GM19455 (cell line): ENCODE results near the gene CORO2B.

Experiments
- ATAC-seq: cut with Tn5 transposase; IDR thresholded peaks from one replicate; pipeline ENCODE4 v1.9.1; 2021; ENCODE audit not compliant: unreplicated experiment

CORO2B gene

GRCh38 chr15:68626283-68626682 lies 47.5 kb downstream of the CORO2B start:
- ATAC-seq = no peak

- ATAC-seq = no peak
Observed at GRCh38 chr15:68626739-68627138, 47.9 kb downstream of the CORO2B start.

- ATAC-seq = no peak
Observed at GRCh38 chr15:68627476-68627875, 48.7 kb downstream of the CORO2B start.

- ATAC-seq = no peak
Observed at GRCh38 chr15:68627995-68628394, 49.2 kb downstream of the CORO2B start.

- ATAC-seq = no peak
Observed at GRCh38 chr15:68629519-68630210, 50.9 kb downstream of the CORO2B start.

- ATAC-seq = no peak
Observed at GRCh38 chr15:68630211-68630555, 51.4 kb downstream of the CORO2B start.

GRCh38 chr15:68630836-68631235 lies 52.0 kb downstream of the CORO2B start:
- no peak for ATAC-seq

GRCh38 chr15:68631601-68632051 lies 52.8 kb downstream of the CORO2B start:
- ATAC-seq = no peak

- ATAC-seq = no peak
Observed at GRCh38 chr15:68632101-68632500, 53.3 kb downstream of the CORO2B start.

- no peak for ATAC-seq
Observed at GRCh38 chr15:68633231-68634121, 54.7 kb downstream of the CORO2B start.

- ATAC-seq = no peak
Observed at GRCh38 chr15:68634122-68634482, 55.3 kb downstream of the CORO2B start.

GRCh38 chr15:68634531-68634930 lies 55.7 kb downstream of the CORO2B start:
- no peak for ATAC-seq

- no peak for ATAC-seq
Observed at GRCh38 chr15:68635141-68635540, 56.3 kb downstream of the CORO2B start.

- ATAC-seq = no peak
Observed at GRCh38 chr15:68636256-68636655, 57.5 kb downstream of the CORO2B start.

GRCh38 chr15:68637767-68638404 lies 59.1 kb downstream of the CORO2B start:
- no peak for ATAC-seq

- no peak for ATAC-seq
Observed at GRCh38 chr15:68638953-68639515, 60.2 kb downstream of the CORO2B start.

- no peak for ATAC-seq
Observed at GRCh38 chr15:68639926-68640600, 61.3 kb downstream of the CORO2B start.

- ATAC-seq = no peak
Observed at GRCh38 chr15:68640791-68641331, 62.1 kb downstream of the CORO2B start.

GRCh38 chr15:68641376-68641775 lies 62.6 kb downstream of the CORO2B start:
- ATAC-seq = no peak

GRCh38 chr15:68642491-68642845 lies 63.7 kb downstream of the CORO2B start:
- no peak for ATAC-seq
